GM21619 (cell line): ENCODE data around the gene MAPK10.

ENCODE experiments used
- ATAC-seq: cut with Tn5 transposase; IDR thresholded peaks from one replicate; pipeline ENCODE4 v1.9.1; 2021; ENCODE audit not compliant: unreplicated experiment

Gene MAPK10

GRCh38 chr4:85940151-85940550 lies 419.7 kb downstream of the MAPK10 start:
- ATAC-seq, result no peak
